AG04449 (cell line): Measurements from ENCODE around the gene IL17RA.

ENCODE experiments used
- CTCF ChIA-PET: fragments of 350-600 bp; formaldehyde crosslinking; extraction: SDS; loops from one replicate; lab custom pipeline; 2021; ENCODE audit warnings: antibody characterized with exemption; lab: Yijun Ruan, JAX
- POLR2A ChIA-PET: fragments of 400-600, 350-600 bp; formaldehyde crosslinking; extraction: SDS; loops from one replicate; lab custom pipeline; 2020; ENCODE audit warnings: antibody characterized with exemption, inconsistent platforms; lab: Yijun Ruan, JAX
- DNase-seq: peaks from one replicate; pipeline ENCODE4 v3.0.0-alpha.2; 2010; ENCODE audit warnings: low read depth, low spot score
- H3K4me3 ChIP-seq: 2 replicates; pipeline ENCODE4 v1.5.1; 2011; ENCODE audit warnings: low read depth, mild to moderate bottlenecking, control low read depth, low read length
- TF ChIP-seq, protein P1 (sequence below): IDR thresholded peaks from one replicate; pipeline ENCODE4 v1.5.1; 2011; ENCODE audit warnings: mild to moderate bottlenecking, moderate library complexity, low read length, control low read depth, inconsistent platforms; ENCODE audit not compliant: insufficient read depth; ENCODE audit errors: missing control alignments

Gene IL17RA

DNA sequence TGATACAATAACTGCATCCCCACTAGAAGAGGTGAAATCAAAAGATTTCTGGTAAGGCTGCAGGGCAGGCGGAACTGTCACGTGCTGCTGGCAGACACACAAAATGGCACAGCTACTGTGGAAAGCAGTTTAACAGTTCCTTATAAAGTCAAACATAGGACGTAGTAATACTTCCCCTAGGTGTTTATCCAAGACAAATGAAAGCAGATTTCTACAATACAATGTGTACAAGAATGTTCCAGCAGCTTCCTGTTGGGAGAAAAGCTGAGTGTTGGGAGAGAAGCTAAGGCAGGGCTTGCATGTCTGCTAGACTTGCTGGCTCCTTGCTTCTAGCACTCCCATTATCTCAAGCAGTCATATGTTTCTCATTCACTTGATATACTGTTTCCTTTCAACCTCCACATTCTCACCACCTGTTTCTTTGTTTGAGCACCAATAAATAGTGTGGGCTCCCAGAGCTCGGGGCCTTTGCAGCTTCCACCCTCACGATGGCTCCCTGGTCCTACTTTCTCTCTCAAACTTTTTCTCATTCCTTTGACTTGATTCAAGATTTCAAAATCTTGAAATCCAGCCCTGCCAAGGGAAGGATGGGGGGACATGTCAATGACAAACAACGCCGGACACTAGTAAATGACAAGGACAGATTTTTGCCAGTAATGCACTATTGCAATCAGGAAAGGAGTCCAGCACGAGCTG is 21.2 kb upstream of the IL17RA start:
- TF ChIP-seq, protein P1, sequence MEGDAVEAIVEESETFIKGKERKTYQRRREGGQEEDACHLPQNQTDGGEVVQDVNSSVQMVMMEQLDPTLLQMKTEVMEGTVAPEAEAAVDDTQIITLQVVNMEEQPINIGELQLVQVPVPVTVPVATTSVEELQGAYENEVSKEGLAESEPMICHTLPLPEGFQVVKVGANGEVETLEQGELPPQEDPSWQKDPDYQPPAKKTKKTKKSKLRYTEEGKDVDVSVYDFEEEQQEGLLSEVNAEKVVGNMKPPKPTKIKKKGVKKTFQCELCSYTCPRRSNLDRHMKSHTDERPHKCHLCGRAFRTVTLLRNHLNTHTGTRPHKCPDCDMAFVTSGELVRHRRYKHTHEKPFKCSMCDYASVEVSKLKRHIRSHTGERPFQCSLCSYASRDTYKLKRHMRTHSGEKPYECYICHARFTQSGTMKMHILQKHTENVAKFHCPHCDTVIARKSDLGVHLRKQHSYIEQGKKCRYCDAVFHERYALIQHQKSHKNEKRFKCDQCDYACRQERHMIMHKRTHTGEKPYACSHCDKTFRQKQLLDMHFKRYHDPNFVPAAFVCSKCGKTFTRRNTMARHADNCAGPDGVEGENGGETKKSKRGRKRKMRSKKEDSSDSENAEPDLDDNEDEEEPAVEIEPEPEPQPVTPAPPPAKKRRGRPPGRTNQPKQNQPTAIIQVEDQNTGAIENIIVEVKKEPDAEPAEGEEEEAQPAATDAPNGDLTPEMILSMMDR: no peak
- H3K4me3 ChIP-seq: no peak overlapping the region
- DNase-seq: no peak
- ChIA-PET POLR2A (no interaction called here), CTCF (interaction anchor here (1.6 to 2.5 kb wide), 3 partner anchors 11 to 438 kb away, joined by 6 to 12 read pairs (median 8); no protein-coding TSS in a partner anchor)

DNA sequence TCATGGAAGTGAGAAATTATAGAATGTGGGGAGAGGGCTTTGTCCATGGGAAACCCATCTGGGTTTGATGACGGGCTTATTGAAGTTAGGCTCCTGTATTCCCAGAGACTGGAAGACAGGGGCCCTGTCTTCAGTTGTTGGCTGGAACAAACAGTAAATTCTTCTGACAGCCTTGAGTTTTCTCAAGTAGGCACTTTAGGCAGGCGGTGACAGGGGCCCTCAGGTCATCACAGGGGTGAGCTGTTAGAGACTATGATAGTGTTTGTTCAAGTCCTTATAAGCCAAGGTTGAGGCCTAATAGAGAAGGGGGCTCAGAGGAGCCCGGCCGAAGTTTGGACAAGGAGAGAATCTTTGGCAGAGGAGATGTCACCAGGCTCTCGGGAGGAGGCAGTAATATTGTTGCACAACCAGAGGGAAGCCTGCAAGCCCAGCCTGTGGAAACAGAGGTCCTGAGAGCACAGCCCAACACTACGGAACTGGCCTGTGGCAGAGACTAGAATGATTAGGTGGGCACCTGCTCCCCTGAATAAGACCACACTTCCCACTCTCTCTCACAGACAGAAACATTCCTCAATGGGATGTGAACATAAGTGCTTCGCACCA is 20.2 kb upstream of the IL17RA start:
- DNase-seq: no peak
- POLR2A ChIA-PET: no interaction called here
- no peak overlapping the region for H3K4me3 ChIP-seq
- TF ChIP-seq, protein P1: no peak
- CTCF ChIA-PET: interaction anchor here (1.6 to 2.5 kb wide), 3 partner anchors 9 to 437 kb away, joined by 6 to 12 read pairs (median 8); no protein-coding TSS in a partner anchor

DNA sequence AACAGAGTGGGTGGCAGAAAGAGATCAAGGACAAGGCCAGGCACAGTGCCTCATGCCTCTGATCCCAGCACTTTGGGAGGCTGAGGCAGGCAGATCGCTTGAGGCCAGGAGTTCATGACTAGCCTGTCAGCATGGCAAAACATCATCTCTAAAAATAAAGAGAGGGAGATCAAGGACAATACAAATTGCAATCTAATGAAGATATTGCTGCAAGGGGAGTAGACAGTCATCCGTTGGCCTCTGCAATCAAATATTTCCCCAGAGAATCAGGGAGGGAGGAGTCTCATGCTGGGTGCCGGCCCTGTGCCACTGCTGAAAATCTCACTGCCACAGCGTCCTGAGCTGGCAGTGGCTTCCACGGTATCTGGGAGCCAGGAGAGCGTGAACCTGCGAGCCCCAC is 19.4 kb upstream of the IL17RA start:
- no peak overlapping the region for H3K4me3 ChIP-seq
- TF ChIP-seq, protein P1: no peak
- POLR2A ChIA-PET: no interaction called here
- no peak for DNase-seq
- CTCF ChIA-PET: interaction anchor here (0.9 kb wide), 1 partner anchor 436 kb away, joined by 3 read pairs; no protein-coding TSS in a partner anchor

DNA sequence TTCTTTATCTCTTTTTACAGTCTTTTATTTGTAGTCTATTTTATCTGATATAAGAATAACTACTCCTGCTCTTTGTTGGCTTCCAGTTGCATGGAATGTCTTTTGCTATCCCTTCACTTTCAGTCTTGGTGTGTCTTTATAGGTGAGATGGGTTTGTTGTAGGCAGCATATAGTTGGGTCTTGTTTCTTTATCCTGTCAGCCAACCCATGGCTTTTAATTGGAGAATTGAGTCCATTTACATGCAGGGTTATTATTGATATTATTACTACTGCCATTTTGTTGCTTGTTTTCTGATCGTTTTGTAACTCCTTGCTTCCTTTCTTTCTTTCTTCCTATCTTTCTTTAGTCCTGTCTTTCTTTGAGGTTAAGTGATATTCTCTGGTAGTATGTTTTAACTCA is 11.9 kb upstream of the IL17RA start:
- DNase-seq: no peak
- H3K4me3 ChIP-seq: no peak overlapping the region
- TF ChIP-seq, protein P1: no peak
- POLR2A ChIA-PET: no interaction called here
- CTCF ChIA-PET: interaction anchor here (1.7 to 19.2 kb wide), 6 partner anchors 12 to 427 kb away, joined by 4 to 265 read pairs (median 34); no protein-coding TSS in a partner anchor

DNA sequence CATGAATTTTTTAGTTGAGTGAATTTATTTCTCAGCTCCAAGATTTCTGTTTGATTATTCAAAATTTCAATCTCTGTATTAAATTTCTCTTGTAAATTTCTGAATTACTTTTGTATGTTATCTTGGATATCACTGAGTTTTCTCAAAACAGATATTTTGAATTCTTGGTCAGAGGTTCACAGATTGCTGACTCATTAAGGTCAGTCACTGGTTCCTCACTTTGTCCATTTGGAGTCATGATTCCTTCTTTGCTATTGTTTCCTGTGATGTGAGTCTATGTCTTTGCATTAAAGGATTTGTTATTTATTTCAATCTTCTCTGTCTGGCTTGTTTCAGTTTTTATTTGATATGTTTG is 10.2 kb upstream of the IL17RA start:
- POLR2A ChIA-PET: interaction anchor here (0.6 to 1.7 kb wide), 2 partner anchors 96 to 427 kb away, joined by 3 to 5 read pairs; no protein-coding TSS in a partner anchor

More for the DNA sequence above, 10.2 kb upstream of the IL17RA start:
- CTCF ChIA-PET: interaction anchor here (0.8 to 19.2 kb wide), 21 partner anchors 9 to 1002 kb away, joined by 3 to 265 read pairs (median 4); no protein-coding TSS in a partner anchor
- no peak overlapping the region for H3K4me3 ChIP-seq
- DNase-seq: no peak
- TF ChIP-seq, protein P1: no peak
